Colonic mucosa (tissue), 4 donors: ENCODE measurements around the gene CCAR1. TPM values are rescaled to one million over a fixed set of nuclear protein-coding genes. Genes with fewer than 3 reads are reported as not detected.
"Not testable (repeated sequence)": the region's sequence is repeated elsewhere in the genome, so short reads cannot be mapped to it uniquely, and the experiment has no call there.

Experiments used
- DNase-seq: peaks from one replicate; pipeline ENCODE4 v3.0.0-alpha.2; 2020
- H3K27ac ChIP-seq: fragments of 200-600 bp; one replicate; pipeline ENCODE4 v1.8.0; 2021
- H3K27me3 ChIP-seq: fragments of 200-600 bp; one replicate; pipeline ENCODE4 v1.8.0; 2021
- H3K36me3 ChIP-seq: fragments of 200-600 bp; one replicate; pipeline ENCODE4 v1.8.0; 2021
- H3K4me1 ChIP-seq: fragments of 200-600 bp; one replicate; pipeline ENCODE4 v1.8.0; 2021; ENCODE audit warnings: mild to moderate bottlenecking
- H3K4me3 ChIP-seq: fragments of 200-600 bp; one replicate; pipeline ENCODE4 v1.8.0; 2021
- H3K9ac ChIP-seq, 2 donors: one replicate each; pipeline ENCODE4 v1.7.0; 2013; ENCODE audit warnings: control low read depth in 2 of 2, low read depth in 2 of 2, low read length in 2 of 2
- H3K9me3 ChIP-seq: fragments of 200-600 bp; one replicate; pipeline ENCODE4 v1.8.0; 2021
- intact Hi-C: fragments of 100-400 bp; cut with DNase I; formaldehyde crosslinking; loops from one replicate; pipeline ENCODE4 v1.14.1; 2022
- total RNA-seq, 2 donors: library from RNA; stranded (reverse); fragmentation: NEBNext Ultra II Directional in 1 of 2; extraction: Animal tissue kit (Norgen Biotek cat#: 25700) in 1 of 2; gene quantifications; one replicate each; pipeline ENCODE4 v1.2.1, GENCODE V29; 2021
- TF ChIP-seq, protein P1 (sequence below): fragments of 200-600 bp; IDR thresholded peaks from one replicate; pipeline ENCODE4 v1.8.0; 2022; ENCODE audit warnings: antibody characterized with exemption, mild to moderate bottlenecking
- donor health status: healthy.
- donor health status: DM: no; HTN: no; CAD: no.
- donor health status: DM: no; HTN: no; CAD: no.

The CCAR1 gene
- total RNA-seq, 2 donors from 2014 or later, result 46.5 to 62.8 TPM

GRCh38 chr10:68705548-68705947 is 15.5 kb upstream of the CCAR1 start:
- Histone ChIP-seq H3K36me3 (no peaks in the 10 kb centered on the region), H3K4me3 (no peak overlapping the region)
- intact Hi-C loops, result no loop called here

DNA sequence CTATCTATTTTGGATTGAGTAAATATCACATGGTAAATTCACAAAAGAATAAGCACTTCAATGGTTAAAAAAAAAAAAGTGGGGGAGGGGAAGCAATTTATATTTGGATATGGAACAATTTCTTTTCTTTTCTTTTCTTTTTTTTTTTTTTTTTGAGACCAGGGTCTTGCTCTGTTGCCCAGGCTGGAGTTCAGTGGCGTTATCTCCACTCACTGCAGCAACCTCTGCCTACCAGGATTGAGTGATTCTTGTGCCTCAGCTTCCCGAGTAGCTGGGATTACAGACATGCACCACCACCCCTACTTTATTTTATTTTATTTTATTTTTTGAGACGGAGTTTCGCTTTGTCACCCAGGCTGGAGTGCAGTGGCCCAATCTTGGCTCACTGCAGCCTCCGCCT is 12.1 kb upstream of the CCAR1 start:
- H3K27ac ChIP-seq, H3K36me3 ChIP-seq, intact Hi-C loops, H3K27me3 ChIP-seq, H3K9ac ChIP-seq, H3K4me3 ChIP-seq, H3K9me3 ChIP-seq, H3K4me1 ChIP-seq, DNase-seq: not testable (repeated sequence)

More at GRCh38 chr10:68705548-68705947, 15.5 kb upstream of the CCAR1 start:
- no peak overlapping the region for H3K27ac ChIP-seq
- no peak overlapping the region for H3K9ac ChIP-seq
- no peaks in the 10 kb centered on the region for H3K9me3 ChIP-seq
- TF ChIP-seq, protein P1, sequence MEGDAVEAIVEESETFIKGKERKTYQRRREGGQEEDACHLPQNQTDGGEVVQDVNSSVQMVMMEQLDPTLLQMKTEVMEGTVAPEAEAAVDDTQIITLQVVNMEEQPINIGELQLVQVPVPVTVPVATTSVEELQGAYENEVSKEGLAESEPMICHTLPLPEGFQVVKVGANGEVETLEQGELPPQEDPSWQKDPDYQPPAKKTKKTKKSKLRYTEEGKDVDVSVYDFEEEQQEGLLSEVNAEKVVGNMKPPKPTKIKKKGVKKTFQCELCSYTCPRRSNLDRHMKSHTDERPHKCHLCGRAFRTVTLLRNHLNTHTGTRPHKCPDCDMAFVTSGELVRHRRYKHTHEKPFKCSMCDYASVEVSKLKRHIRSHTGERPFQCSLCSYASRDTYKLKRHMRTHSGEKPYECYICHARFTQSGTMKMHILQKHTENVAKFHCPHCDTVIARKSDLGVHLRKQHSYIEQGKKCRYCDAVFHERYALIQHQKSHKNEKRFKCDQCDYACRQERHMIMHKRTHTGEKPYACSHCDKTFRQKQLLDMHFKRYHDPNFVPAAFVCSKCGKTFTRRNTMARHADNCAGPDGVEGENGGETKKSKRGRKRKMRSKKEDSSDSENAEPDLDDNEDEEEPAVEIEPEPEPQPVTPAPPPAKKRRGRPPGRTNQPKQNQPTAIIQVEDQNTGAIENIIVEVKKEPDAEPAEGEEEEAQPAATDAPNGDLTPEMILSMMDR, result no peak
- no peaks in the 10 kb centered on the region for H3K4me1 ChIP-seq
- DNase-seq, result no peak
- no peaks in the 10 kb centered on the region for H3K27me3 ChIP-seq

DNA sequence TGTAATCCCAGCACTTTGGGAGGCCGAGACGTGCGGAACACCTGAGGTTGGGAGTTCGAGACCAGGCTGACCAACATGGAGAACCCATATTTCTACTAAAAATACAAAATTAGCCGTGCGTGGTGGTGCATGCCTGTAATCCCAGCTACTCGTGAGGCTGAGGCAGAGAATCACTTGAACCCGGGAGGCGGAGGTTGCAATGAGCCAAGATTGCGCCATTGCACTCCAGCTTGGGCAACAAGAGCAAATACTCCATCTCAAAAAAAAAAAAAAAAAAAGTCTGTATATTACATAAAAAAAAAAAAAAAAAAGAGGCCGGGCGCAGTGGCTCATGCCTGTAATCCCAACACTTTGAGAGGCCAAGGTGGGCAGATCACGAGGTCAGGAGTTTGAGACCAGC is 8.0 kb upstream of the CCAR1 start:
- intact Hi-C loops, result loop anchor here (10.0 kb wide), 1 partner anchor 158 kb away; no protein-coding TSS in a partner anchor
- H3K9me3 ChIP-seq, H3K36me3 ChIP-seq, H3K4me1 ChIP-seq, H3K27me3 ChIP-seq, H3K9ac ChIP-seq, DNase-seq, H3K4me3 ChIP-seq, H3K27ac ChIP-seq: not testable (repeated sequence)

DNA sequence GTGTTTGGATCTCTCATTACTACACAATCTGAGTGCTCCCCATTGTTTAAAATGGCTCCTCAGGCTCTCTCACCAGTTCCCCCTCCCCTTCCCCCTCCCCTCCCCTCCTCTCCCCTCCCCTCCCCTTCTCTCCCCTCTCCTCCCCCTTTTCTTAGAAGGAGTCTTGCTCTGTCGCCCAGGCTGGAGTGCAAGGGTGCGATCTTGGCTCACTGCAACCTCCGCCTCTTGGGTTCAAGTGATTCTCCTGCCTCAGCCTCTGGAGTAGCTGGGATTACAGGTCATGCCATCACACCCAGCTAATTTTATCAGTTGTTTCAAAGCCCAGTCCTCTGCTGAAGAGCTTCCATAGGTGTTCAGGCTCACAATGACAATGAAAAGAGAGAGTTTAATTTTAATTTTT is 3.6 kb upstream of the CCAR1 start:
- Histone ChIP-seq H3K9me3 (no peaks in the 10 kb centered on the region), H3K27ac (no peak overlapping the region), H3K27me3 (no peaks in the 10 kb centered on the region), H3K4me3 (no peak overlapping the region), H3K36me3 (no peaks in the 10 kb centered on the region), H3K9ac (no peak overlapping the region), H3K4me1 (peaks cover 3% of the 10 kb centered on the region)
- DNase-seq, result no peak
- TF ChIP-seq, protein P1, result no peak
- intact Hi-C loops, result loop anchor here (10.0 kb wide), 1 partner anchor 163 kb away; no protein-coding TSS in a partner anchor

DNA sequence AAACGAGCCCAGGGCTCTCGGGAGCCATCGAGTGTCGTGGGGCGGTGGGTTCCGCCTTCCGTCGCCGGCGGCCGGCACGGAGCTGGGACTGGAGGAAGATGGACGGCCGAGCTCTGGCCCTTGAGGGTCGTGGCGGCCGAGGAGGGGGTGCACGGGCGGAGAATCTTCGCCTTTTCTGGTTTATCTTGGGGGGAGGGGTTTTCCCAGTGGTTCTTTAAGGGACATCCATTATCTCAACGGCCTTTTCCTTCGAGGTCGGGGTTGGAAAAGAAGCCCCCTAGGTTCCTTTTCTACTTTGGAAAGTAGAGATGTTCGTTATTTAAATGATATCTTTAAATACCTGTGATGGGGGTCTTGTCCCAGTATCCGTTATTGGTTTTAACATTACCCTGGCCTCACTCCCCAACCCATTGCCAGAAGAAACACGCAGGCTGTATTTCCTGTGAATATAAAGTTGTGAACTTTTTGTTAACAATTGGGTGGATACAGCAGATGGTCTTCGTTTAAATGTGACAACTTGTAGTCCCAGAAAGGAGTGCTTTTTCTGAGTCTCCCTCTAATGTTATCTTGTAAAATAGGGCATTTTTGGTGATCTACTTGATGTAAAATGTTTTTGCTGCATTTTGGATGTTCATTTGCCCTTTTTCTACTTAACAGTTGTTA is 765 bp downstream of the CCAR1 start:
- H3K4me3 ChIP-seq, result peak overlapping the region; percentile 82
- no peaks in the 10 kb centered on the region for H3K27me3 ChIP-seq
- peaks cover 6% of the 10 kb centered on the region for H3K4me1 ChIP-seq
- TF ChIP-seq, protein P1, result no peak
- intact Hi-C loops, result no loop called here
- no peaks in the 10 kb centered on the region for H3K36me3 ChIP-seq
- DNase-seq, result no peak
- no peaks in the 10 kb centered on the region for H3K9me3 ChIP-seq
- H3K27ac ChIP-seq, result peak overlapping the region; percentile 80
- peak overlapping the region; percentile 66 to 99 for H3K9ac ChIP-seq

- Histone ChIP-seq H3K36me3 (no peaks in the 10 kb centered on the region), H3K4me1 (peaks cover 6% of the 10 kb centered on the region)
Observed at GRCh38 chr10:68725016-68725415, 4.0 kb downstream of the CCAR1 start.

More at GRCh38 chr10:68725016-68725415, 4.0 kb downstream of the CCAR1 start:
- Histone ChIP-seq H3K9me3 (no peaks in the 10 kb centered on the region), H3K9ac (no peak overlapping the region), H3K27ac (no peak overlapping the region), H3K4me3 (no peak overlapping the region), H3K27me3 (no peaks in the 10 kb centered on the region)
- TF ChIP-seq, protein P1, result no peak
- intact Hi-C loops, result no loop called here
- no peak for DNase-seq
